Measurements from ENCODE around the gene ZNF397.

The ZNF397 gene

GRCh38 chr18:35303610-35304009 lies 62.8 kb downstream of the ZNF397 start:
- no peak for DNase-seq

- DNase-seq, result no peak
These were observed 65.9 kb downstream of the ZNF397 start for GRCh38 chr18:35306588-35307250.
